GM23338 (cell line): Measurements from ENCODE around the gene SMIM9. TPM values are rescaled to one million over a fixed set of nuclear protein-coding genes. Genes with fewer than 3 reads are reported as not detected.

ENCODE experiments used
- ATAC-seq: fragments of 200-7000 bp; cut with Tn5 transposase; 3 replicates; pipeline ENCODE4 v1.9.1; 2020
- DNase-seq: peaks from one replicate; pipeline ENCODE4 v3.0.0-alpha.2; 2015; ENCODE audit warnings: low spot score
- H2AFZ ChIP-seq: fragments of 200-600 bp; sonication (generic); 2 replicates; pipeline ENCODE4 v1.8.0; 2016; ENCODE audit warnings: antibody characterized with exemption, mild to moderate bottlenecking, moderate library complexity
- H3F3A ChIP-seq: fragments of 200-600 bp; sonication (generic); replicated peaks from 2 replicates; pipeline ENCODE4 v1.8.0; 2017; ENCODE audit warnings: antibody characterized with exemption, mixed run types, low read depth
- H3K27ac ChIP-seq: fragments of 200-600 bp; sonication (generic); 2 replicates; pipeline ENCODE4 v1.6.1; 2016; ENCODE audit warnings: low read depth
- H3K27me3 ChIP-seq: fragments of 200-600 bp; sonication (generic); 2 replicates; pipeline ENCODE4 v1.8.0; 2016; ENCODE audit warnings: mild to moderate bottlenecking, mixed run types, moderate library complexity; ENCODE audit not compliant: insufficient read depth
- H3K36me3 ChIP-seq: fragments of 200-600 bp; sonication (generic); 2 replicates; pipeline ENCODE4 v1.8.0; 2016; ENCODE audit warnings: mild to moderate bottlenecking; ENCODE audit not compliant: insufficient read depth
- H3K4me1 ChIP-seq: fragments of 200-600 bp; sonication (generic); 2 replicates; pipeline ENCODE4 v1.8.0; 2016; ENCODE audit warnings: mild to moderate bottlenecking, moderate library complexity; ENCODE audit not compliant: insufficient read depth
- H3K4me2 ChIP-seq: fragments of 200-600 bp; sonication (generic); 2 replicates; pipeline ENCODE4 v1.7.1; 2017; ENCODE audit warnings: mixed run types
- H3K4me3 ChIP-seq: fragments of 200-600 bp; sonication (generic); 2 replicates; pipeline ENCODE4 v1.6.1; 2016; ENCODE audit warnings: mixed run types
- H3K79me2 ChIP-seq: fragments of 200-600 bp; sonication (generic); replicated peaks from 2 replicates; pipeline ENCODE4 v1.8.0; 2017; ENCODE audit warnings: mild to moderate bottlenecking; ENCODE audit not compliant: insufficient read depth
- H3K9me2 ChIP-seq: fragments of 200-600 bp; sonication (generic); 2 replicates; pipeline ENCODE4 v1.8.0; 2017; ENCODE audit not compliant: insufficient read depth
- H4K20me1 ChIP-seq: fragments of 200-600 bp; sonication (generic); replicated peaks from 2 replicates; pipeline ENCODE4 v1.8.0; 2017; ENCODE audit warnings: mild to moderate bottlenecking; ENCODE audit not compliant: insufficient read depth
- H3K27ac Mint-ChIP-seq: 2 replicates; pipeline ENCODE4 v1.8.0; 2020; ENCODE audit warnings: inconsistent platforms, mild to moderate bottlenecking, moderate library complexity, mixed read lengths
- H3K27me3 Mint-ChIP-seq: 3 replicates; pipeline ENCODE4 v1.8.0; 2022; ENCODE audit warnings: low read depth, mild to moderate bottlenecking, moderate library complexity, mixed read lengths, inconsistent platforms; ENCODE audit not compliant: insufficient read depth, poor library complexity
- H3K36me3 Mint-ChIP-seq: 3 replicates; pipeline ENCODE4 v1.8.0; 2021; ENCODE audit warnings: low read depth, mild to moderate bottlenecking, inconsistent platforms, moderate library complexity, mixed read lengths
- H3K4me1 Mint-ChIP-seq: 3 replicates; pipeline ENCODE4 v1.8.0; 2020; ENCODE audit warnings: mild to moderate bottlenecking, inconsistent platforms, mixed read lengths
- H3K4me3 Mint-ChIP-seq: 3 replicates; pipeline ENCODE4 v1.8.0; 2021; ENCODE audit warnings: moderate library complexity, mild to moderate bottlenecking, inconsistent platforms, mixed read lengths
- H3K9me3 Mint-ChIP-seq: 3 replicates; pipeline ENCODE4 v1.8.0; 2020; ENCODE audit warnings: moderate library complexity, mild to moderate bottlenecking, inconsistent platforms, mixed read lengths
- CREB1 ChIP-seq: fragments of 250-450 bp; sonication (Bioruptor Pico); IDR thresholded peaks from 2 replicates; pipeline ENCODE4 v1.5.0; 2020; ENCODE audit warnings: low read depth, mild to moderate bottlenecking, moderate library complexity
- EZH2 ChIP-seq: fragments of 200-600 bp; sonication (generic); IDR thresholded peaks from one replicate; pipeline ENCODE4 v1.8.0; 2017; ENCODE audit warnings: antibody characterized with exemption, mild to moderate bottlenecking, low read depth; ENCODE audit not compliant: unreplicated experiment
- EZH2phosphoT487 ChIP-seq: fragments of 200-600 bp; sonication (generic); IDR thresholded peaks from one replicate; pipeline ENCODE4 v1.8.1; 2018; ENCODE audit warnings: antibody characterized with exemption; ENCODE audit not compliant: unreplicated experiment
- JUNB ChIP-seq: IDR thresholded peaks from one replicate; pipeline ENCODE4 v1.6.1; 2016; ENCODE audit warnings: antibody characterized with exemption; ENCODE audit not compliant: unreplicated experiment
- POLR2AphosphoS5 ChIP-seq: IDR thresholded peaks from 2 replicates; pipeline ENCODE4 v1.6.1; 2016; ENCODE audit warnings: antibody characterized with exemption, low read depth
- ZNF331 ChIP-seq: fragments of 250-450 bp; sonication (Bioruptor Pico); IDR thresholded peaks from 2 replicates; pipeline ENCODE4 v1.5.0; 2020; ENCODE audit warnings: low read depth, mild to moderate bottlenecking, moderate library complexity
- polyA plus RNA-seq: library from polyadenylated mRNA; unstranded; fragments of >200 nt; fragmentation: Nextera tagmentation; extraction: Ambion mirVana; gene quantifications from 2 replicates; pipeline ENCODE4 v1.2.1, GENCODE V29; 2016
- total RNA-seq: library from RNA; depleted of rRNA; stranded (reverse); fragments of >200 nt; shearing (Covaris generic); gene quantifications from 2 replicates; pipeline ENCODE4 v1.2.3, GENCODE V29; 2014
- TF ChIP-seq, protein P1 (sequence below): fragments of 250-450 bp; sonication (Bioruptor Pico); IDR thresholded peaks from 2 replicates; pipeline ENCODE4 v1.5.0; 2020; ENCODE audit warnings: mild to moderate bottlenecking, moderate library complexity
- TF ChIP-seq, protein P2 (sequence below), 2 experiments: fragments of 200-600 bp in 1 of 2; sonication (generic) in 1 of 2; conservative IDR thresholded peaks; 2 replicates each; pipeline versions ENCODE4 v1.5.1 to v1.6.1; 2016 to 2017; ENCODE audit warnings: antibody characterized with exemption in 2 of 2, low read depth in 2 of 2, mild to moderate bottlenecking in 2 of 2, moderate library complexity in 1 of 2
- TF ChIP-seq, protein P3 (sequence below): IDR thresholded peaks from one replicate; pipeline ENCODE4 v1.6.1; 2018; ENCODE audit warnings: antibody characterized with exemption; ENCODE audit not compliant: unreplicated experiment

SMIM9 gene
- total and polyA plus RNA-seq, 2 experiments from 2014 or later, result not detected

DNA sequence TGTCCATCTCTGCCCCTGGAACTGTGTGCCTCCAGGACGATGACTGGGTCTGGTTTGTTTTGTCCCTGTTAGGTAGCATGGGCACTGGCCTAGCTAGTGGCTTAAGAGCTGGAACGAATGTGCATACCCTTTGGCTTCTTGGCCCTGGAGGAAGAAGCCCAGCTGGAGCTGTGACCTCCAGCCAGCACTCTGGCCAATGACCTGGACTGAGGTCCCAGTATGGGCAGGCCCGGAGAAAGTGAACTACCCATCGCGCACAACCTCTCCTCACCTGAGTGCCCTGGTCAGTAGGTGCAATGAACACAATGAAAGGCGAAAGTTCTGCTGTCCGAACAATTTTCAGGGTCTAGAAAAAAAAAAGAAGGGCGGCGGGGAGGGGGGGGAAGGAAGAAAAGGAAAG is 53.5 kb downstream of the SMIM9 start (continued):
- TF ChIP-seq, protein P1, sequence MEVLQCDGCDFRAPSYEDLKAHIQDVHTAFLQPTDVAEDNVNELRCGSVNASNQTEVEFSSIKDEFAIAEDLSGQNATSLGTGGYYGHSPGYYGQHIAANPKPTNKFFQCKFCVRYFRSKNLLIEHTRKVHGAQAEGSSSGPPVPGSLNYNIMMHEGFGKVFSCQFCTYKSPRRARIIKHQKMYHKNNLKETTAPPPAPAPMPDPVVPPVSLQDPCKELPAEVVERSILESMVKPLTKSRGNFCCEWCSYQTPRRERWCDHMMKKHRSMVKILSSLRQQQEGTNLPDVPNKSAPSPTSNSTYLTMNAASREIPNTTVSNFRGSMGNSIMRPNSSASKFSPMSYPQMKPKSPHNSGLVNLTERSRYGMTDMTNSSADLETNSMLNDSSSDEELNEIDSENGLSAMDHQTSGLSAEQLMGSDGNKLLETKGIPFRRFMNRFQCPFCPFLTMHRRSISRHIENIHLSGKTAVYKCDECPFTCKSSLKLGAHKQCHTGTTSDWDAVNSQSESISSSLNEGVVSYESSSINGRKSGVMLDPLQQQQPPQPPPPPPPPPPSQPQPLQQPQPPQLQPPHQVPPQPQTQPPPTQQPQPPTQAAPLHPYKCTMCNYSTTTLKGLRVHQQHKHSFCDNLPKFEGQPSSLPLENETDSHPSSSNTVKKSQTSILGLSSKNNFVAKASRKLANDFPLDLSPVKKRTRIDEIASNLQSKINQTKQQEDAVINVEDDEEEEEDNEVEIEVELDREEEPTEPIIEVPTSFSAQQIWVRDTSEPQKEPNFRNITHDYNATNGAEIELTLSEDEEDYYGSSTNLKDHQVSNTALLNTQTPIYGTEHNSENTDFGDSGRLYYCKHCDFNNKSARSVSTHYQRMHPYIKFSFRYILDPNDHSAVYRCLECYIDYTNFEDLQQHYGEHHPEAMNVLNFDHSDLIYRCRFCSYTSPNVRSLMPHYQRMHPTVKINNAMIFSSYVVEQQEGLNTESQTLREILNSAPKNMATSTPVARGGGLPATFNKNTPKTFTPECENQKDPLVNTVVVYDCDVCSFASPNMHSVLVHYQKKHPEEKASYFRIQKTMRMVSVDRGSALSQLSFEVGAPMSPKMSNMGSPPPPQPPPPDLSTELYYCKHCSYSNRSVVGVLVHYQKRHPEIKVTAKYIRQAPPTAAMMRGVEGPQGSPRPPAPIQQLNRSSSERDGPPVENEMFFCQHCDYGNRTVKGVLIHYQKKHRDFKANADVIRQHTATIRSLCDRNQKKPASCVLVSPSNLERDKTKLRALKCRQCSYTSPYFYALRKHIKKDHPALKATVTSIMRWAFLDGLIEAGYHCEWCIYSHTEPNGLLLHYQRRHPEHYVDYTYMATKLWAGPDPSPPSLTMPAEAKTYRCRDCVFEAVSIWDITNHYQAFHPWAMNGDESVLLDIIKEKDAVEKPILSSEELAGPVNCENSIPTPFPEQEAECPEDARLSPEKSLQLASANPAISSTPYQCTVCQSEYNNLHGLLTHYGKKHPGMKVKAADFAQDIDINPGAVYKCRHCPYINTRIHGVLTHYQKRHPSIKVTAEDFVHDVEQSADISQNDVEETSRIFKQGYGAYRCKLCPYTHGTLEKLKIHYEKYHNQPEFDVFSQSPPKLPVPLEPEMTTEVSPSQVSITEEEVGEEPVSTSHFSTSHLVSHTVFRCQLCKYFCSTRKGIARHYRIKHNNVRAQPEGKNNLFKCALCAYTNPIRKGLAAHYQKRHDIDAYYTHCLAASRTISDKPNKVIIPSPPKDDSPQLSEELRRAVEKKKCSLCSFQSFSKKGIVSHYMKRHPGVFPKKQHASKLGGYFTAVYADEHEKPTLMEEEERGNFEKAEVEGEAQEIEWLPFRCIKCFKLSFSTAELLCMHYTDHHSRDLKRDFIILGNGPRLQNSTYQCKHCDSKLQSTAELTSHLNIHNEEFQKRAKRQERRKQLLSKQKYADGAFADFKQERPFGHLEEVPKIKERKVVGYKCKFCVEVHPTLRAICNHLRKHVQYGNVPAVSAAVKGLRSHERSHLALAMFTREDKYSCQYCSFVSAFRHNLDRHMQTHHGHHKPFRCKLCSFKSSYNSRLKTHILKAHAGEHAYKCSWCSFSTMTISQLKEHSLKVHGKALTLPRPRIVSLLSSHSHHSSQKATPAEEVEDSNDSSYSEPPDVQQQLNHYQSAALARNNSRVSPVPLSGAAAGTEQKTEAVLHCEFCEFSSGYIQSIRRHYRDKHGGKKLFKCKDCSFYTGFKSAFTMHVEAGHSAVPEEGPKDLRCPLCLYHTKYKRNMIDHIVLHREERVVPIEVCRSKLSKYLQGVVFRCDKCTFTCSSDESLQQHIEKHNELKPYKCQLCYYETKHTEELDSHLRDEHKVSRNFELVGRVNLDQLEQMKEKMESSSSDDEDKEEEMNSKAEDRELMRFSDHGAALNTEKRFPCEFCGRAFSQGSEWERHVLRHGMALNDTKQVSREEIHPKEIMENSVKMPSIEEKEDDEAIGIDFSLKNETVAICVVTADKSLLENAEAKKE (CRISPR knock-in tag), result no peak
- TF ChIP-seq POLR2AphosphoS5, result no peak
- TF ChIP-seq, protein P2, sequence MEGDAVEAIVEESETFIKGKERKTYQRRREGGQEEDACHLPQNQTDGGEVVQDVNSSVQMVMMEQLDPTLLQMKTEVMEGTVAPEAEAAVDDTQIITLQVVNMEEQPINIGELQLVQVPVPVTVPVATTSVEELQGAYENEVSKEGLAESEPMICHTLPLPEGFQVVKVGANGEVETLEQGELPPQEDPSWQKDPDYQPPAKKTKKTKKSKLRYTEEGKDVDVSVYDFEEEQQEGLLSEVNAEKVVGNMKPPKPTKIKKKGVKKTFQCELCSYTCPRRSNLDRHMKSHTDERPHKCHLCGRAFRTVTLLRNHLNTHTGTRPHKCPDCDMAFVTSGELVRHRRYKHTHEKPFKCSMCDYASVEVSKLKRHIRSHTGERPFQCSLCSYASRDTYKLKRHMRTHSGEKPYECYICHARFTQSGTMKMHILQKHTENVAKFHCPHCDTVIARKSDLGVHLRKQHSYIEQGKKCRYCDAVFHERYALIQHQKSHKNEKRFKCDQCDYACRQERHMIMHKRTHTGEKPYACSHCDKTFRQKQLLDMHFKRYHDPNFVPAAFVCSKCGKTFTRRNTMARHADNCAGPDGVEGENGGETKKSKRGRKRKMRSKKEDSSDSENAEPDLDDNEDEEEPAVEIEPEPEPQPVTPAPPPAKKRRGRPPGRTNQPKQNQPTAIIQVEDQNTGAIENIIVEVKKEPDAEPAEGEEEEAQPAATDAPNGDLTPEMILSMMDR (conservative IDR thresholded peaks at IDR 0.05; ENCODE audit: low read depth in 2 of 2), result no peak
- TF ChIP-seq EZH2phosphoT487, result no peak
- no peak for TF ChIP-seq CREB1 (CRISPR knock-in tag)
- no peak for TF ChIP-seq ZNF331 (CRISPR knock-in tag)

DNA sequence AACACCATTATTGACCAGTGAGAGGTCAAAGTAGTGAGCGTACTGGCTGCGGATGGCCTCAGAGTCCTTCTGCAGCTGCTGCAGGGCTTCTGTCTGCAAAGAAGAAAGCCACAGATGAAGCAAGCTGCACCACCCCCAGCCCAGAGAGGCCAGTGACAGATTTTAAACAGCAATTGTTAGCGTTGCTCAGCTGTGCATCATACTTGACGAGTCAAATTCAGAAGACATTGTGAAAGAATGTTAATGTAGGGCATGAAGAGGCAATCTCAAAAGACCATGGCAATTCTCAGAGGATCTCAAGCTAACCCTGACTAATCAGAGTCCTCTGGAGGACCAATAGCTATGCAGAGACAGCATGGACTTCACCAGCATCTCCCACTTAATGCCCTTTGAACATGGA is 55.2 kb downstream of the SMIM9 start:
- no peak overlapping the region for H2AFZ ChIP-seq
- H3K9me3 Mint-ChIP-seq, result no peaks in the 10 kb centered on the region
- no peak overlapping the region for H3K27ac ChIP-seq
- no peak overlapping the region for H3K4me3 ChIP-seq
- H4K20me1 ChIP-seq, result no peaks in the 10 kb centered on the region
- ATAC-seq (no peak), DNase-seq (no peak)
- peaks cover 50% of the 10 kb centered on the region for H3K36me3 Mint-ChIP-seq
- H3K27me3 ChIP-seq, result no peaks in the 10 kb centered on the region
- H3K4me2 ChIP-seq, result no peak overlapping the region
- H3K4me3 Mint-ChIP-seq, result no peak overlapping the region
- peaks cover 6% of the 10 kb centered on the region; the same call in 1 of the 2 replicates for H3K36me3 ChIP-seq
- H3F3A ChIP-seq, result no peaks in the 10 kb centered on the region
- H3K9me2 ChIP-seq, result no peaks in the 10 kb centered on the region
- H3K79me2 ChIP-seq, result no peaks in the 10 kb centered on the region
- no peaks in the 10 kb centered on the region for H3K4me1 ChIP-seq
- H3K27ac Mint-ChIP-seq, result no peak overlapping the region
- H3K27me3 Mint-ChIP-seq, result no peaks in the 10 kb centered on the region
- peaks cover 16% of the 10 kb centered on the region for H3K4me1 Mint-ChIP-seq
- TF ChIP-seq CREB1 (CRISPR knock-in tag), result no peak
- no peak for TF ChIP-seq JUNB
- TF ChIP-seq EZH2phosphoT487, result no peak
- TF ChIP-seq, protein P3, sequence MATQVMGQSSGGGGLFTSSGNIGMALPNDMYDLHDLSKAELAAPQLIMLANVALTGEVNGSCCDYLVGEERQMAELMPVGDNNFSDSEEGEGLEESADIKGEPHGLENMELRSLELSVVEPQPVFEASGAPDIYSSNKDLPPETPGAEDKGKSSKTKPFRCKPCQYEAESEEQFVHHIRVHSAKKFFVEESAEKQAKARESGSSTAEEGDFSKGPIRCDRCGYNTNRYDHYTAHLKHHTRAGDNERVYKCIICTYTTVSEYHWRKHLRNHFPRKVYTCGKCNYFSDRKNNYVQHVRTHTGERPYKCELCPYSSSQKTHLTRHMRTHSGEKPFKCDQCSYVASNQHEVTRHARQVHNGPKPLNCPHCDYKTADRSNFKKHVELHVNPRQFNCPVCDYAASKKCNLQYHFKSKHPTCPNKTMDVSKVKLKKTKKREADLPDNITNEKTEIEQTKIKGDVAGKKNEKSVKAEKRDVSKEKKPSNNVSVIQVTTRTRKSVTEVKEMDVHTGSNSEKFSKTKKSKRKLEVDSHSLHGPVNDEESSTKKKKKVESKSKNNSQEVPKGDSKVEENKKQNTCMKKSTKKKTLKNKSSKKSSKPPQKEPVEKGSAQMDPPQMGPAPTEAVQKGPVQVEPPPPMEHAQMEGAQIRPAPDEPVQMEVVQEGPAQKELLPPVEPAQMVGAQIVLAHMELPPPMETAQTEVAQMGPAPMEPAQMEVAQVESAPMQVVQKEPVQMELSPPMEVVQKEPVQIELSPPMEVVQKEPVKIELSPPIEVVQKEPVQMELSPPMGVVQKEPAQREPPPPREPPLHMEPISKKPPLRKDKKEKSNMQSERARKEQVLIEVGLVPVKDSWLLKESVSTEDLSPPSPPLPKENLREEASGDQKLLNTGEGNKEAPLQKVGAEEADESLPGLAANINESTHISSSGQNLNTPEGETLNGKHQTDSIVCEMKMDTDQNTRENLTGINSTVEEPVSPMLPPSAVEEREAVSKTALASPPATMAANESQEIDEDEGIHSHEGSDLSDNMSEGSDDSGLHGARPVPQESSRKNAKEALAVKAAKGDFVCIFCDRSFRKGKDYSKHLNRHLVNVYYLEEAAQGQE, result no peak
- TF ChIP-seq EZH2, result no peak
